Ascending aorta (tissue), 2 donors: ENCODE data around the gene SURF2. TPM values are rescaled to one million over a fixed set of nuclear protein-coding genes. Genes with fewer than 3 reads are reported as not detected.
"Not testable (repeated sequence)": the region's sequence is repeated elsewhere in the genome, so short reads cannot be mapped to it uniquely, and the experiment has no call there.

Experiments
- DNase-seq, 2 donors: peaks; one replicate each; pipeline ENCODE4 v3.0.0-alpha.2; 2019; ENCODE audit warnings: low spot score in 2 of 2
- H3K27ac ChIP-seq, 2 donors: fragments of 200-600 bp; sonication (generic); one replicate each; pipeline ENCODE4 v1.5.1; 2016 to 2017; ENCODE audit warnings: mild to moderate bottlenecking in 1 of 2
- H3K27me3 ChIP-seq: fragments of 200-600 bp; sonication (generic); one replicate; pipeline ENCODE4 v1.5.1; 2017
- H3K36me3 ChIP-seq, 2 donors: fragments of 200-600 bp; sonication (generic); one replicate each; pipeline ENCODE4 v1.5.1; 2016
- H3K4me1 ChIP-seq, 2 donors: fragments of 200-600 bp; sonication (generic); one replicate each; pipeline ENCODE4 v1.5.1; 2016 to 2017; ENCODE audit warnings: mild to moderate bottlenecking in 1 of 2
- H3K4me3 ChIP-seq, 2 donors: fragments of 200-600 bp; sonication (generic); one replicate each; pipeline ENCODE4 v1.5.1; 2016 to 2017; ENCODE audit warnings: mild to moderate bottlenecking in 1 of 2
- H3K9me3 ChIP-seq, 2 donors: fragments of 200-600 bp; sonication (generic); one replicate each; pipeline ENCODE4 v1.5.1; 2016
- intact Hi-C: fragments of 100-400 bp; cut with DNase I; formaldehyde crosslinking; loops from one replicate; pipeline ENCODE4 v1.15.1; 2023
- total RNA-seq: library from RNA; depleted of rRNA; stranded (reverse); fragments of >200 nt; gene quantifications from one replicate; pipeline ENCODE4 v1.1.0, GENCODE V29; 2016
- TF ChIP-seq, protein P1 (sequence below), 3 experiments: fragments of 200-600 bp in 2 of 3; fragments of 450-650 bp in 1 of 3; sonication (generic) in 2 of 3; IDR thresholded peaks; one replicate each; pipeline ENCODE4 v1.5.1; 2016 to 2019; ENCODE audit warnings: antibody characterized with exemption in 3 of 3, mild to moderate bottlenecking in 1 of 3, moderate library complexity in 1 of 3

Gene SURF2
- total RNA-seq, 1 donor from 2014 or later: 4.4 TPM

DNA sequence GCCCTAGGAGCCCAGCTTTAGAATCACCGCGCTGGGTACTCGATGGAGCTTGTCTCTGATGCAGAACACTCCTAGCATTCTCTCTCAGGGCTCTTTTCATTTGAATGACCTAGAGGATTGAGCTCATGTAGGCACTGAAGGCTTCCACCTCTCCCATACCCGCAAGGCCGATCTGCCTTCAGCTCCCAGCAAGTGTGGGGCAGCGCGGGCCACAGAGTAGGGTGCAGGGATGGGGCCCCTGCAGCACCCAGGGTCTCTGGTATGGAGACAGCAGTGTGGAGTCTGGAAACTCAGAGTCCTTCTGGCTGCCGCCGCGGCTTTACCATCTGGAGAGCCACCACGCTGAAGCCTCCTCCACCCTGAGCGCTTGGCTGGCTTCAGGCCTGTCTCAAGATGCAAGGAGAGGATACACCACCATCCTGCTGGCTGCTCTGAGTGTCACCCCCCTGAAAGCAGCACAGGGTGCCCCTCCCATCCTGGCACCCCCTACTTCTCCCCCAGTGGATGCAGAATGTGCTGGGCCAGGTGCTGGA lies 32.7 kb downstream of the SURF2 start:
- Histone ChIP-seq H3K9me3 (no peaks in the 10 kb centered on the region), H3K36me3 (no peaks in the 10 kb centered on the region), H3K27me3 (no peaks in the 10 kb centered on the region), H3K27ac (no peak overlapping the region), H3K4me1 (no peaks in the 10 kb centered on the region), H3K4me3 (no peak overlapping the region)
- no peak for DNase-seq
- TF ChIP-seq, protein P1, sequence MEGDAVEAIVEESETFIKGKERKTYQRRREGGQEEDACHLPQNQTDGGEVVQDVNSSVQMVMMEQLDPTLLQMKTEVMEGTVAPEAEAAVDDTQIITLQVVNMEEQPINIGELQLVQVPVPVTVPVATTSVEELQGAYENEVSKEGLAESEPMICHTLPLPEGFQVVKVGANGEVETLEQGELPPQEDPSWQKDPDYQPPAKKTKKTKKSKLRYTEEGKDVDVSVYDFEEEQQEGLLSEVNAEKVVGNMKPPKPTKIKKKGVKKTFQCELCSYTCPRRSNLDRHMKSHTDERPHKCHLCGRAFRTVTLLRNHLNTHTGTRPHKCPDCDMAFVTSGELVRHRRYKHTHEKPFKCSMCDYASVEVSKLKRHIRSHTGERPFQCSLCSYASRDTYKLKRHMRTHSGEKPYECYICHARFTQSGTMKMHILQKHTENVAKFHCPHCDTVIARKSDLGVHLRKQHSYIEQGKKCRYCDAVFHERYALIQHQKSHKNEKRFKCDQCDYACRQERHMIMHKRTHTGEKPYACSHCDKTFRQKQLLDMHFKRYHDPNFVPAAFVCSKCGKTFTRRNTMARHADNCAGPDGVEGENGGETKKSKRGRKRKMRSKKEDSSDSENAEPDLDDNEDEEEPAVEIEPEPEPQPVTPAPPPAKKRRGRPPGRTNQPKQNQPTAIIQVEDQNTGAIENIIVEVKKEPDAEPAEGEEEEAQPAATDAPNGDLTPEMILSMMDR (IDR thresholded peaks at IDR 0.05): no peak
- intact Hi-C loops: no loop called here

DNA sequence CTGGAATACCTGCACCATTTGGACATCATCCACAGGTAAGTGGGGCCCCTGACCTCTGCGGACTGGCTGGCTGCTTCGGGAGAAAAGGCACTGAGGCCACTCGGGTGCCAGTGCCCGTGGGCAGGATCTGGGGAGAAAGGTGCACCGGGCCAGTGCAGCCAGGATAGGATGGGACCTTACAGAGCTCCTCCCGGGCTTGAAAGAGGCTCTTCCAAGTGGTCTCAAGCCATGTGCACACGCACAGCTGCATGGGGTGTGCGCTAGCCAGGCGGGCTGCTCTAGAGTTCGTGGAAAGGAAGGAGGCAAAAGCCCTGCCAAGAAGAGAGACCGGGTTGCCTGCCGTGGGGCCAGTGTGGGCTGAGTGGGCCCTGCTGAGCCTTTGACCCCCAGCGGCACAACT lies 33.2 kb downstream of the SURF2 start:
- no peaks in the 10 kb centered on the region for H3K4me1 ChIP-seq
- no peak for DNase-seq
- no peaks in the 10 kb centered on the region for H3K36me3 ChIP-seq
- no peaks in the 10 kb centered on the region for H3K9me3 ChIP-seq
- no peak overlapping the region for H3K27ac ChIP-seq
- intact Hi-C loops: no loop called here
- no peak overlapping the region for H3K4me3 ChIP-seq
- TF ChIP-seq, protein P1 (IDR thresholded peaks at IDR 0.05): no peak
- H3K27me3 ChIP-seq: no peaks in the 10 kb centered on the region

GRCh38 chr9:133390713-133391112 lies 34.4 kb downstream of the SURF2 start:
- TF ChIP-seq, protein P1 (IDR thresholded peaks at IDR 0.05): no peak
- H3K27me3 ChIP-seq: no peaks in the 10 kb centered on the region
- H3K9me3 ChIP-seq: no peaks in the 10 kb centered on the region
- intact Hi-C loops: no loop called here
- H3K27ac ChIP-seq: no peak overlapping the region
- DNase-seq: no peak
- H3K4me3 ChIP-seq: no peak overlapping the region
- no peaks in the 10 kb centered on the region for H3K36me3 ChIP-seq
- no peaks in the 10 kb centered on the region for H3K4me1 ChIP-seq

- H3K9me3 ChIP-seq, intact Hi-C loops, H3K27me3 ChIP-seq, H3K27ac ChIP-seq, DNase-seq, H3K36me3 ChIP-seq, H3K4me3 ChIP-seq, H3K4me1 ChIP-seq: not testable (repeated sequence)
Observed at GRCh38 chr9:133391449-133391848, 35.1 kb downstream of the SURF2 start.

DNA sequence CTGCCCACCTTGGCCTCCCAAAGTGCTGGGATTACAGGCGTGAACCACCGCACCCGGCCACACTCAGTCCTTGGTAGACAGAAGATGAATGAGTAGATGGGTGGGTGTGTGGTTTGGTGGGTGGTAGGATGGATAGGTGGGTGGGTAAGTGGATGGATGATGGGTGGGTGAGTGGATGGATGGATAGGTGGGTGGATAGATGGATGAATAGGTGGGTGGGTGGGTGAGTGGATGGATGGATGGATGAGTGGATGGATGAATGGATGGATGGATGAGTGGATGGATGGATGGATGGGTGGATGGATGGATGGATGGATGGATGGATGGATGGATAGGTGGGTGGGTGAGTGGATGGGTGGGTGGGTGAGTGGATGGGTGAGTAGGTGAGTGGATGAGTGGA lies 36.0 kb downstream of the SURF2 start:
- H3K27me3 ChIP-seq, H3K4me3 ChIP-seq, H3K9me3 ChIP-seq, DNase-seq, H3K4me1 ChIP-seq, H3K27ac ChIP-seq, intact Hi-C loops, H3K36me3 ChIP-seq: not testable (repeated sequence)

DNA sequence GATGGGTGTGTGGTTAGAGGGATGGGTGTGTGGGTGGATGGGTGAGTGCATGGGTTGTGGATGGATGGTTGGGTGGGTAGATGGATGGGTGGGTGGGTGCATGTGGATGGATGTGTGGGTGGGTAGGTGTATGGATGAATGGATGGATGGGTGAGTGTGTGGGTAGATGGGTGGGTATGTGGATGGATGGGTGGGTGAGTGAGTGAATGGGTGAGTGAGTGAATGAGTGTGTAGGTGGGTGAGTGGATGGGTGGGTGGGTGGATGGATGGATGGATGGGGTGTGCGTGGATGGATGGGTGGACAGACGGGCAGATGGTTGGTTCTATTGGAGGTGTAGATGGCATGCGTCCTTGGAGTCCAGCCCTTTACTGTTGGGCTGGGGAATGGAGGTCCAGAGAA lies 37.0 kb downstream of the SURF2 start:
- intact Hi-C loops: no loop called here
- Histone ChIP-seq H3K27ac (no peak overlapping the region), H3K36me3 (no peaks in the 10 kb centered on the region), H3K9me3 (no peaks in the 10 kb centered on the region), H3K4me3 (no peak overlapping the region), H3K4me1 (no peaks in the 10 kb centered on the region), H3K27me3 (no peaks in the 10 kb centered on the region)
- TF ChIP-seq, protein P1 (IDR thresholded peaks at IDR 0.05): no peak
- DNase-seq: no peak

GRCh38 chr9:133394687-133395271 lies 38.4 kb downstream of the SURF2 start:
- TF ChIP-seq, protein P1 (IDR thresholded peaks at IDR 0.05): no peak
- DNase-seq: no peak
- no peak overlapping the region for H3K4me3 ChIP-seq
- no peak overlapping the region for H3K27ac ChIP-seq
- intact Hi-C loops: no loop called here
- no peaks in the 10 kb centered on the region for H3K9me3 ChIP-seq
- no peaks in the 10 kb centered on the region for H3K36me3 ChIP-seq
- no peaks in the 10 kb centered on the region for H3K4me1 ChIP-seq
- H3K27me3 ChIP-seq: no peaks in the 10 kb centered on the region
